NCI-H187 treated with DMSO at 0.1 percent for 48 hours (cell line): ENCODE measurements around the gene PRDX3.

Experiments
- DNase-seq: peaks from one replicate; lab custom pipeline; 2025; lab: John Stamatoyannopoulos, UW

The PRDX3 gene

DNA sequence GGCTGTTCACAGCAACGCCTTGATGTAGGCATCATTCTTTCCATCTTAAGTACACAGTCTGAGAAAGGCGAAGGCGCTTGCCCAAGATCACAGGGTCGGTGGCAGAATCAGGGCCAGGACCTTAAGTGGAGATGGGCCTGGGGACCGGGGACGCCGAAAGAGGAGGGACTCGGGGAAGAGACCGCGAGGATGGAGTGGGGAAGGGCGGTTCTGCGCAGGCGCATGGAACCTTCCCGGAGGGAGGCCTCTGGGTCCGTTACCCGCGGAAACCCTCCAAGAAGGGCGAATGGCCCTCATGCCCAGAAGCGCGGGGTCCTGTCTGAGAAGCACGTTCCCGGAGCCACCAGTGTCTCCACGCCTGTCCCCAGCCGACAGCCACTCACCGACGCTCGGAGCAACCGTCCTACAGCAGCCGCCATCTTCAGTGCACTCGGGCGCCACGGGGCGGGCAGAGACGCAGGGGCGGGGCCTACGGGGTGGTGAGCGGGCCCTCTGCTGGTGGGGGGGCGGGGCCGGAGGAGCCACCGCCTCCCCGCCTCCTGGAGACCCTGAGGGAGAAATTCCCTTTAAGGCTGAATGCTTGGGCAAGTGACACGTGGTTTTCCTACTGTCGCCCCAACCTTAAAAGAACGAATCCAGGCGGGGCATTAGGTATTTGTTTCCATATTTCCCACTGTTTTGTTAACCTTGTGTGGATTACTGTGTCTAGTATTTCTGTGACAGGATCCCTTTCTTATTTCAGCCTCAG is at the start of gene PRDX3:
Gene PRDX3 (minus strand): TSS at position 441 of the 748 bp plus-strand sequence. CDS start 22 bp downstream, at position 419.
- DNase-seq: peak; percentile 38

DNA sequence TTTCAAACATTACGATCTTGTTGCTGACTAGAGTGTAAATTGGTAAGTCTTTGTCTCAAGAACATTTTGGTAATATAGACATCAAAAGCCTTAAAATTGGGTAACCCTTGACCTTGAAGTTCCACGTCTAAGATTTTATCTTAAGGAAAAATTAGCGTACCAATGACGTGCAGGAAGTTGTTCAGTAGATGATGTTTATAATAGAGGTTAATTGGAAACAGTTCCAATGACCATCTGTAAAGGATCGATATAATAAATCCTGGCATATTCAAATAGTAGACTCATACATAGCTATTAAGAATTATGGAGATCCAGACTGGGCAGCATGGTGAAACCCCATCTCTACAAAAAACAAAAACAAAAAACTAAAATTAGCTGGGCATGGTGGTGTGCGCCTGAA is 49.2 kb upstream of the PRDX3 start:
- no peak for DNase-seq

- DNase-seq: no peak
These were observed 46.6 kb upstream of the PRDX3 start for GRCh38 chr10:119225083-119225658.

- DNase-seq: no peak
These were observed 44.4 kb upstream of the PRDX3 start for GRCh38 chr10:119222966-119223386.

GRCh38 chr10:119222537-119222936 is 43.9 kb upstream of the PRDX3 start:
- DNase-seq: no peak

- DNase-seq: no peak
These were observed 43.1 kb upstream of the PRDX3 start for GRCh38 chr10:119221666-119222065.

DNA sequence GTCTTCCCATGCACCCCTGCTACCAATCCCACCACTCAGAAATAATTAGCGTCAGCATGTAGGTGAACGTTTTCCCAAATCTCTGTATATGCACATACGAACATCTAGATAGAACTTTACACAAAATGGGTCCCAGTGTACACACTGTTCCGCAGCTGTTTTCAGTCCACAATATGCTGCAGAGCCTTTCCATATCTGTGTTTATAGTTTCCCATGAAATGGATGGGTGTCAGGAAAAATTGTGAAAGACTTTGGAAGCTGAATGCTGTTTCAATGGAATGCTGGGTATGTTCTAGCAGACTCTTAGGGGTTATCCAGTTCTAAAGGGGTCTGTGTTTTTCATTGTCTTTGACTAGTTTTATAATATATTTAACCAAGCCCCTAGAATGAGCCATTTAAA is 42.6 kb upstream of the PRDX3 start:
- no peak for DNase-seq

GRCh38 chr10:119219871-119220270 is 41.3 kb upstream of the PRDX3 start:
- DNase-seq: no peak

- DNase-seq: no peak
These were observed 39.4 kb upstream of the PRDX3 start for GRCh38 chr10:119217991-119218490.

DNA sequence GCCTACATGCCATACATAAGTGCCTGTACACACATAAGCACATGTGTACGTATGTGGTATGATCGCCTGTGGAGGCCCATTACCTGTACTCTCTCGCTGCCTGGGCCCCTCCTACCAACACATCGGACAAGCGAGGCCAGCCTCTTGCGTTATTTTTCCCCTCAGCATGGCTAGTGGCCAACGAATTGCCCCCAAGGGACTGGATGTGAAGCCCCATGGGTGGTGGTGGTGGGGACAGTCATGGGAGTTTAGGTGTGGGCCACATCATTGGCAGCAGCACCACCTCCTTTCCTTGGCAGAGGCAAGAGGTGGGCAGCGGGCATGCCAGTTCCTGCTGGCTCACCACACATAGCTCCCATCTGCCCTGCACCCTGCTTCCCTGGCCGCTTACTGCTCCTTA is 38.8 kb upstream of the PRDX3 start:
- DNase-seq: no peak

DNA sequence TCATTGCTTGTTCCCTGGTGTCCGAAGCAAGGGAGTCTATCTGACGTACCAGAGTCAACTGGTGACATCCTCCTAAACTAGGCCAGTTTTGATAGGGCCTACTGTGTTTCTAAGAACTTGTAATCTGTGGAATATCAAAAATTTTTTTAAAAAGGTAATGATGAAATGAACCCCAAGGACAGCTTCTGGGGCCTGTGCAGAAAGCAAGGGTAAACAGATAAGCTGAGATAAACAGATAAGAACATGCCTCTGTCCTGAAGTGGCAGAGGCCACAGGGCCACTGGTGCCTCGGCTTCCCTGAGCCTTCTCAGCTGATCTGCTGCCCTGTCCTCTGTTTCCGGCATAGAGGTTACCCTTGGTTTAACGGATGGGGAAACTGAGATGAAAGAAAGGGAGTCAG is 37.5 kb upstream of the PRDX3 start:
- DNase-seq: no peak

DNA sequence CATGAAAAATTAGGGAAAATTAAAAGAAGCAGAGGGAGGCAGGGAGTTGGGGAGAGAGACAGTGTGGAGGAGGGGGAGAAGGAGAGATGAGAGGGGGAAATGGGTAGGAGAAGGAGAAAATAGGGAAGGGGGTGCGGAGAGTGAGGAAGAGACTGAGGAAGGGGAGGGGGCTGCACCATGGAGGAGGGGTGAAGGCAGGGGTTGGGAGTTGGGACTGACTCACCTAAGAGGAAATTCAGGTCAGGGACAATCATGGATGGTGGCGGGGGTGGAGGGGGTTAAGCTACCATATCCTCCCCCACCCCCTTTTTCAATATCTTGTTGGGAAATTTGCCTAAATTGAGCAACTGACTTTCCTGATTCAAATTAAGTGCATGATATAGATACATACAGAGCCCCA is 36.8 kb upstream of the PRDX3 start:
- DNase-seq: no peak

GRCh38 chr10:119211625-119212441 is 33.2 kb upstream of the PRDX3 start:
- DNase-seq: no peak

DNA sequence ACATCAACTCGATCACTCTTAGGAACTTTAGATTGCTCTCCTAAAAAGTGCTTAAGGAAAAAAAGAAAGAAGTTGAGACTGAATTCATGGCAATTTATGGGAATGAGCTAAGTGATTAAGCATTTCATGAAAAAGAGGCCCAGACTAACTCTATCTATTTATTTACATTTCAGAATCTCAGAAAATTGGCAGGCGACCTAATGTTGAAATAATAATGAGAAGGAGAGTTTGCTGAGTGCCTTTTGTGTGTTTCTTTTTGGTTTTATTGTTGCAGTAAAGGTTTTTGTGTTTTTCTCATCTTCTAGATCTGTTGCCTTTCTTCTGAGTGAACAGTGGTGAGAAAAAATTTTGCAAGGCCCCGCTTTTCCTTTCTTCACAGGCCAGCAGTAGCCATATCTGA is 32.6 kb upstream of the PRDX3 start:
- DNase-seq: no peak

DNA sequence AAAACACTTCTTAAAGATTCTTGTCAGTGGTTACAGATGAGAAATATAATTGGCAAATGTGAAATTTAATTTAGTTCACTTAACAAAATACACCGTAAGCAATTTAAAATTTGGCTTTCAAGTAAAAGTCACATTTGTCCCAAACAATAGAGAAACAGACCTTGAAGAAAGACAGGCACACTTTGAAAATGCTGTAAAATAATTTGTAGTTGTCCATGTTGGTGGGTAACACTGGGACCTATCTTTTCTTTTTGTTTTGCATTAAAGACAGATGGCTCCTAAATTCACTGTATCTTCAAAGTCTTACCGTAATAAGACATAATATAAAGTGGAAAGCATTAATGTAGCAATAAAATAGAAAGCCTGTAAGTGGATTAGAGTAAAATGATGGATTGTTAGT is 32.0 kb upstream of the PRDX3 start:
- no peak for DNase-seq

DNA sequence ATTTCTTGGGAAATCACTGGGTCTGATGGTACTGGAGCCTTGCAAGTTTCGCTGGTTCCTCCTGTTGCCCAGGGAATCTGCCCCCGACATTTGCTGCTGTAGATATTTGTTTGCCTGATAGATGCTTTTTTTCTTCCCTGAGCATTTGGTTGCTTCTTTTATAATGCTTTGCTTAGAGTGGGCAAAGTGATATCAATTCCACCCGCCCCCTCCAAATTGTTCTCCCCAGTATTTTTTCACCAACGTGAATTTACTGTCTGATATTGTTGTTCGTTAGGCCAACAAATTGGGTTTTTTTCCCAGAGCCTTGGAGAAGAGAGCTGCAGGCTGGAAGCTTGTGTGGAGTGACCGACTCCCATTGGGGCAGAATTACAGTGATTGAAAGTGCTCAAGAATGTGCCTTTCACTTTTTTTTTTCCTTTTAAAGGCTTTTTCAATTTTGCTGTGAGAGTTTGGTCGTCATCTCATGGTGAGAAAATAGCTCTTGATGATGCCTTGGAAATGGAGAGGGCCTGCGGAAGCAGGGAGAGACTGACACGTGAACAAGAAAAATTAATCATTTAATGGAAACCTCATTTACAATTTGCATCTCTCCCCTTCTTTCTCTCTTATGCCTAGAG is 31.2 kb upstream of the PRDX3 start:
- no peak for DNase-seq

GRCh38 chr10:119209035-119209735 is 30.6 kb upstream of the PRDX3 start:
- DNase-seq: no peak

- DNase-seq: no peak
These were observed 29.9 kb upstream of the PRDX3 start for GRCh38 chr10:119208553-119208940.

- no peak for DNase-seq
These were observed 29.3 kb upstream of the PRDX3 start for GRCh38 chr10:119207713-119208552.

DNA sequence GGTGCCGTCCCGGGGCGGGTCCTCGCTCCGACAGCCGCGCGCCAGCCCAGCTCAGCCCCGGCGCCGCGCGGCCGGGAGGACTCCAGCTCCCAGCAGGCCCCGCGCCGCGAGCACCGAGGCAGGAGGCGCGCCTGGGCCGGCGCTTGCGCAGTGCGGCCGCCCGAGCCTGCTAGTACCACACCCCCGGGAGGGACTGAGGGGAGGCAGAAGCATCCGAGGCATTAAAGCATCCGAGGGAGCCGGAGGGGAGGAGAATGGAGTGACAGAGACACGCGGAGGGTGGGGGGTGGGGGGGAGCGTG is 28.7 kb upstream of the PRDX3 start, which contains the start of gene GRK5:
Gene GRK5 (plus strand): TSS at position 206 of the 301 bp plus-strand sequence. CDS start 347 bp downstream, outside the sequence.
- DNase-seq: peak; percentile 7
